Stomach (tissue), 4 donors: ENCODE results near the gene MFN1.

Source experiments
- POLR2A ChIP-seq, 4 donors: fragments of 450-650 bp; IDR thresholded peaks; one replicate each; pipeline ENCODE4 v1.6.1; 2016; ENCODE audit warnings: antibody characterized with exemption in 4 of 4, control low read depth in 2 of 4, mild to moderate bottlenecking in 1 of 4, moderate library complexity in 1 of 4
- TF ChIP-seq, protein P1 (sequence below), 7 experiments: fragments of 450-650 bp in 4 of 7; fragments of 200-600 bp in 3 of 7; sonication (generic) in 3 of 7; IDR thresholded peaks; one replicate each; pipeline ENCODE4 v1.5.1; 2016 to 2019; ENCODE audit warnings: antibody characterized with exemption in 7 of 7, control low read depth in 2 of 7, mild to moderate bottlenecking in 1 of 7

- TF ChIP-seq, protein P1, sequence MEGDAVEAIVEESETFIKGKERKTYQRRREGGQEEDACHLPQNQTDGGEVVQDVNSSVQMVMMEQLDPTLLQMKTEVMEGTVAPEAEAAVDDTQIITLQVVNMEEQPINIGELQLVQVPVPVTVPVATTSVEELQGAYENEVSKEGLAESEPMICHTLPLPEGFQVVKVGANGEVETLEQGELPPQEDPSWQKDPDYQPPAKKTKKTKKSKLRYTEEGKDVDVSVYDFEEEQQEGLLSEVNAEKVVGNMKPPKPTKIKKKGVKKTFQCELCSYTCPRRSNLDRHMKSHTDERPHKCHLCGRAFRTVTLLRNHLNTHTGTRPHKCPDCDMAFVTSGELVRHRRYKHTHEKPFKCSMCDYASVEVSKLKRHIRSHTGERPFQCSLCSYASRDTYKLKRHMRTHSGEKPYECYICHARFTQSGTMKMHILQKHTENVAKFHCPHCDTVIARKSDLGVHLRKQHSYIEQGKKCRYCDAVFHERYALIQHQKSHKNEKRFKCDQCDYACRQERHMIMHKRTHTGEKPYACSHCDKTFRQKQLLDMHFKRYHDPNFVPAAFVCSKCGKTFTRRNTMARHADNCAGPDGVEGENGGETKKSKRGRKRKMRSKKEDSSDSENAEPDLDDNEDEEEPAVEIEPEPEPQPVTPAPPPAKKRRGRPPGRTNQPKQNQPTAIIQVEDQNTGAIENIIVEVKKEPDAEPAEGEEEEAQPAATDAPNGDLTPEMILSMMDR (IDR thresholded peaks at IDR 0.05): no peak
- TF ChIP-seq POLR2A (IDR thresholded peaks at IDR 0.05): no peak
Measured at GRCh38 chr3:179297971-179298725, 49.4 kb upstream of the MFN1 start.
